H9 (cell line): ENCODE measurements around the gene RARB. TPM values are rescaled to one million over a fixed set of nuclear protein-coding genes. Genes with fewer than 3 reads are reported as not detected.

Experiments
- DNase-seq: peaks from one replicate; pipeline ENCODE4 v3.0.0-alpha.2; 2017
- H2AFZ ChIP-seq: one replicate; pipeline ENCODE4 v1.6.1; 2013; ENCODE audit warnings: mild to moderate bottlenecking, low read length, control low read depth, moderate library complexity
- H2AK5ac ChIP-seq: 2 replicates; pipeline ENCODE4 v1.6.1; 2013; ENCODE audit warnings: low read length, control low read depth, mixed read lengths; ENCODE audit not compliant: insufficient read length
- H2BK120ac ChIP-seq: one replicate; pipeline ENCODE4 v1.6.1; 2013; ENCODE audit warnings: low read depth, mild to moderate bottlenecking, low read length, control low read depth, inconsistent platforms; ENCODE audit not compliant: poor library complexity, severe bottlenecking
- H2BK12ac ChIP-seq: 2 replicates; pipeline ENCODE4 v1.6.1; 2013; ENCODE audit warnings: low read length, control low read depth, mixed read lengths, low read depth; ENCODE audit not compliant: insufficient read length
- H2BK15ac ChIP-seq: 2 replicates; pipeline ENCODE4 v1.6.1; 2013; ENCODE audit warnings: low read depth, low read length, control low read depth
- H2BK20ac ChIP-seq: one replicate; pipeline ENCODE4 v1.6.1; 2013; ENCODE audit warnings: low read depth, mild to moderate bottlenecking, low read length, control low read depth, inconsistent platforms; ENCODE audit not compliant: poor library complexity, severe bottlenecking
- H2BK5ac ChIP-seq: 2 replicates; pipeline ENCODE4 v1.6.1; 2013; ENCODE audit warnings: low read length, control low read depth, mixed read lengths; ENCODE audit not compliant: insufficient read length
- H3K14ac ChIP-seq: 2 replicates; pipeline ENCODE4 v1.6.1; 2013; ENCODE audit warnings: low read length, control low read depth; ENCODE audit not compliant: insufficient read depth
- H3K18ac ChIP-seq: 2 replicates; pipeline ENCODE4 v1.6.1; 2013; ENCODE audit warnings: low read depth, mild to moderate bottlenecking, mixed read lengths, low read length, control low read depth; ENCODE audit not compliant: insufficient read length
- H3K23ac ChIP-seq: 2 replicates; pipeline ENCODE4 v1.6.1; 2013; ENCODE audit warnings: low read length, control low read depth, mixed read lengths, low read depth; ENCODE audit not compliant: insufficient read length
- H3K23me2 ChIP-seq: 2 replicates; pipeline ENCODE4 v1.6.1; 2013; ENCODE audit warnings: low read depth, mild to moderate bottlenecking, mixed read lengths, low read length, control low read depth; ENCODE audit not compliant: insufficient read length, poor library complexity, severe bottlenecking
- H3K27ac ChIP-seq: 2 replicates; pipeline ENCODE4 v1.5.1; 2013; ENCODE audit warnings: low read length, control low read depth, mixed read lengths, low read depth; ENCODE audit not compliant: insufficient read length
- H3K27me3 ChIP-seq: 2 replicates; pipeline ENCODE4 v1.6.1; 2013; ENCODE audit warnings: low read length, control low read depth, inconsistent platforms; ENCODE audit not compliant: insufficient read depth
- H3K4ac ChIP-seq: 2 replicates; pipeline ENCODE4 v1.6.1; 2013; ENCODE audit warnings: low read depth, mild to moderate bottlenecking, control low read depth, inconsistent platforms, low read length, moderate library complexity
- H3K4me1 ChIP-seq: 2 replicates; pipeline ENCODE4 v1.6.1; 2013; ENCODE audit warnings: low read length, control low read depth, inconsistent platforms; ENCODE audit not compliant: insufficient read depth
- H3K4me2 ChIP-seq: 2 replicates; pipeline ENCODE4 v1.6.1; 2013; ENCODE audit warnings: low read length, control low read depth, mixed read lengths; ENCODE audit not compliant: insufficient read length, insufficient read depth
- H3K56ac ChIP-seq: 2 replicates; pipeline ENCODE4 v1.6.1; 2013; ENCODE audit warnings: low read depth, mild to moderate bottlenecking, mixed read lengths, low read length, control low read depth; ENCODE audit not compliant: insufficient read length
- H3K79me1 ChIP-seq: 2 replicates; pipeline ENCODE4 v1.6.1; 2013; ENCODE audit warnings: low read depth, mild to moderate bottlenecking, moderate library complexity, low read length, control low read depth, inconsistent platforms; ENCODE audit not compliant: insufficient read depth, poor library complexity, severe bottlenecking
- H3K79me2 ChIP-seq: 2 replicates; pipeline ENCODE4 v1.6.1; 2013; ENCODE audit warnings: low read length, control low read depth, inconsistent platforms; ENCODE audit not compliant: insufficient read depth
- H3K9ac ChIP-seq: 2 replicates; pipeline ENCODE4 v1.6.1; 2013; ENCODE audit warnings: low read length, control low read depth, mixed read lengths; ENCODE audit not compliant: insufficient read length; ENCODE audit errors: extremely low read depth
- H3K9me3 ChIP-seq: one replicate; pipeline ENCODE4 v1.6.1; 2013; ENCODE audit warnings: low read depth, low read length, inconsistent platforms; ENCODE audit not compliant: control insufficient read depth
- H3T11ph ChIP-seq: one replicate; pipeline ENCODE4 v1.6.1; 2013; ENCODE audit warnings: mild to moderate bottlenecking, low read length, control low read depth, inconsistent platforms
- H4K20me1 ChIP-seq: one replicate; pipeline ENCODE4 v1.6.1; 2013; ENCODE audit not compliant: control insufficient read depth, insufficient read length, insufficient read depth
- H4K5ac ChIP-seq: 2 replicates; pipeline ENCODE4 v1.6.1; 2013; ENCODE audit warnings: low read depth, mild to moderate bottlenecking, mixed read lengths, low read length, control low read depth; ENCODE audit not compliant: insufficient read length
- H4K8ac ChIP-seq: replicated peaks from 2 replicates; pipeline ENCODE4 v1.6.1; 2013; ENCODE audit warnings: low read length, control low read depth, mixed read lengths, low read depth; ENCODE audit not compliant: insufficient read length
- H4K91ac ChIP-seq: 2 replicates; pipeline ENCODE4 v1.6.1; 2013; ENCODE audit warnings: low read depth, mild to moderate bottlenecking, moderate library complexity, mixed read lengths, low read length, control low read depth; ENCODE audit not compliant: insufficient read length
- H3K27ac Mint-ChIP-seq, 3 experiments: 2 replicates in 2 of 3; 3 replicates in 1 of 3; pipeline ENCODE4 v1.8.0; 2020 to 2021; ENCODE audit warnings: mixed read lengths in 3 of 3, mild to moderate bottlenecking in 1 of 3, moderate library complexity in 1 of 3
- H3K27me3 Mint-ChIP-seq: 2 replicates; pipeline ENCODE4 v1.8.0; 2021; ENCODE audit warnings: low read depth, mild to moderate bottlenecking, moderate library complexity, mixed read lengths
- H3K36me3 Mint-ChIP-seq, 3 experiments: 2 replicates in 2 of 3; 3 replicates in 1 of 3; pipeline ENCODE4 v1.8.0; 2020 to 2021; ENCODE audit warnings: low read depth in 3 of 3, mixed read lengths in 3 of 3; ENCODE audit not compliant: insufficient read depth in 1 of 3
- H3K4me1 Mint-ChIP-seq, 2 experiments: 2 replicates each; pipeline ENCODE4 v1.8.0; 2020; ENCODE audit warnings: mixed read lengths in 2 of 2
- H3K4me3 Mint-ChIP-seq, 2 experiments: 2 replicates in 1 of 2; 3 replicates in 1 of 2; pipeline ENCODE4 v1.8.0; 2020 to 2021; ENCODE audit warnings: mild to moderate bottlenecking in 2 of 2, mixed read lengths in 2 of 2, moderate library complexity in 1 of 2
- H3K9me3 Mint-ChIP-seq, 2 experiments: 2 replicates in 1 of 2; 3 replicates in 1 of 2; pipeline ENCODE4 v1.8.0; 2020; ENCODE audit warnings: mild to moderate bottlenecking in 2 of 2, mixed read lengths in 2 of 2, moderate library complexity in 1 of 2
- WGBS: extraction: QIAGEN DNeasy Blood & Tissue Kit; methylation state at CpG from one replicate; pipeline ENCODE4 v1.1.7; 2013; ENCODE audit warnings: missing lambda C conversion rate, low lambda C conversion rate, mixed read lengths; ENCODE audit not compliant: insufficient read length; ENCODE audit errors: extremely low coverage; 5-methylcytosine and 5-hydroxymethylcytosine counted together
- total RNA-seq: library from RNA; stranded (reverse); gene quantifications from 2 replicates; pipeline ENCODE4 v1.2.1, GENCODE V29; 2021
- TF ChIP-seq, protein P1 (sequence below): fragments of 200-600 bp; sonication (generic); conservative IDR thresholded peaks from 3 replicates; pipeline ENCODE4 v1.8.0; 2021; ENCODE audit warnings: antibody characterized with exemption, mild to moderate bottlenecking

The RARB gene
- total RNA-seq, 1 experiment from 2014 or later: 0.22 TPM

DNA sequence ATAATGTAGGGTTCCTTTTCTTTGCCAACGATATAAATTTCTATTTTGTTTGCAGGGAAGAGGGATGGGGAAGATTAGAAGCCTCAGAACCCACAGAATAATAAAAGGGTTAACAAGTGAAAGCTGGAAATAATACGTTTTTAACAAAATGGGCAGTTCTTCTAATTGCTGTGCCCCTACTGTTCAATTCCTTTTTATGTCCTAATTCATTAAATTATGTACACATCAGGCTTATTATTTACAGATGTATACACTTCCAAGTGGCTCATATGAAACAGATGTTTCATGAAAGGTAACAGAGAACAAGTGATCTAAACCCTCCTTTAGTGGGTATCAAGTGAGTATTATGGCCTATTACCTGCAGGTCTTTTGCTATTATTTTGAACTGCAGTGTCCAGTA is 16.2 kb downstream of the RARB start:
- H3K4me2 ChIP-seq: no peak overlapping the region
- Mint-ChIP-seq H3K4me1 (peaks cover 18% of the 10 kb centered on the region in 2 experiments), H3K27ac (no peak overlapping the region), H3K27me3 (no peaks in the 10 kb centered on the region), H3K9me3 (peaks cover 0 to 3% of the 10 kb centered on the region in 2 experiments; a peak in 1 of 5 replicates), H3K36me3 (no peaks in the 10 kb centered on the region), H3K4me3 (no peak overlapping the region)
- H2AFZ ChIP-seq: no peak overlapping the region
- H3K56ac ChIP-seq: no peak overlapping the region
- no peaks in the 10 kb centered on the region for H4K20me1 ChIP-seq
- H3K4me1 ChIP-seq: no peaks in the 10 kb centered on the region; the same call in 1 of the 2 replicates
- H3K9ac ChIP-seq: no peak overlapping the region
- no peaks in the 10 kb centered on the region for H3K79me1 ChIP-seq
- no peaks in the 10 kb centered on the region for H3K79me2 ChIP-seq
- no peak overlapping the region for H2BK120ac ChIP-seq
- TF ChIP-seq, protein P1, sequence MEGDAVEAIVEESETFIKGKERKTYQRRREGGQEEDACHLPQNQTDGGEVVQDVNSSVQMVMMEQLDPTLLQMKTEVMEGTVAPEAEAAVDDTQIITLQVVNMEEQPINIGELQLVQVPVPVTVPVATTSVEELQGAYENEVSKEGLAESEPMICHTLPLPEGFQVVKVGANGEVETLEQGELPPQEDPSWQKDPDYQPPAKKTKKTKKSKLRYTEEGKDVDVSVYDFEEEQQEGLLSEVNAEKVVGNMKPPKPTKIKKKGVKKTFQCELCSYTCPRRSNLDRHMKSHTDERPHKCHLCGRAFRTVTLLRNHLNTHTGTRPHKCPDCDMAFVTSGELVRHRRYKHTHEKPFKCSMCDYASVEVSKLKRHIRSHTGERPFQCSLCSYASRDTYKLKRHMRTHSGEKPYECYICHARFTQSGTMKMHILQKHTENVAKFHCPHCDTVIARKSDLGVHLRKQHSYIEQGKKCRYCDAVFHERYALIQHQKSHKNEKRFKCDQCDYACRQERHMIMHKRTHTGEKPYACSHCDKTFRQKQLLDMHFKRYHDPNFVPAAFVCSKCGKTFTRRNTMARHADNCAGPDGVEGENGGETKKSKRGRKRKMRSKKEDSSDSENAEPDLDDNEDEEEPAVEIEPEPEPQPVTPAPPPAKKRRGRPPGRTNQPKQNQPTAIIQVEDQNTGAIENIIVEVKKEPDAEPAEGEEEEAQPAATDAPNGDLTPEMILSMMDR: no peak
- no peak overlapping the region for H3T11ph ChIP-seq
- H4K91ac ChIP-seq: no peak overlapping the region
- H3K9me3 ChIP-seq: no peaks in the 10 kb centered on the region
- no peak overlapping the region for H2BK15ac ChIP-seq
- no peak overlapping the region for H2AK5ac ChIP-seq
- no peak overlapping the region for H3K14ac ChIP-seq
- no peak overlapping the region for H3K4ac ChIP-seq
- H4K5ac ChIP-seq: no peak overlapping the region
- H2BK12ac ChIP-seq: no peak overlapping the region
- DNase-seq: no peak
- H2BK5ac ChIP-seq: no peak overlapping the region
- H3K27ac ChIP-seq: no peak overlapping the region
- H2BK20ac ChIP-seq: no peak overlapping the region
- no peaks in the 10 kb centered on the region; the same call in 1 of the 2 replicates for H3K27me3 ChIP-seq
- H4K8ac ChIP-seq: no peak overlapping the region
- no CpG with 5 or more reads among the region's 2 CpGs for WGBS
- no peak overlapping the region for H3K23ac ChIP-seq
- H3K23me2 ChIP-seq: no peaks in the 10 kb centered on the region
- H3K18ac ChIP-seq: no peak overlapping the region
